Ascending aorta (tissue), 2 donors: ENCODE results near the gene ROCK2. TPM values are rescaled to one million over a fixed set of nuclear protein-coding genes. Genes with fewer than 3 reads are reported as not detected.

ENCODE experiments used
- DNase-seq, 2 donors: peaks; one replicate each; pipeline ENCODE4 v3.0.0-alpha.2; 2019; ENCODE audit warnings: low spot score in 2 of 2
- H3K27ac ChIP-seq, 2 donors: fragments of 200-600 bp; sonication (generic); one replicate each; pipeline ENCODE4 v1.5.1; 2016 to 2017; ENCODE audit warnings: mild to moderate bottlenecking in 1 of 2
- H3K27me3 ChIP-seq: fragments of 200-600 bp; sonication (generic); one replicate; pipeline ENCODE4 v1.5.1; 2017
- H3K36me3 ChIP-seq, 2 donors: fragments of 200-600 bp; sonication (generic); one replicate each; pipeline ENCODE4 v1.5.1; 2016
- H3K4me1 ChIP-seq, 2 donors: fragments of 200-600 bp; sonication (generic); one replicate each; pipeline ENCODE4 v1.5.1; 2016 to 2017; ENCODE audit warnings: mild to moderate bottlenecking in 1 of 2
- H3K4me3 ChIP-seq, 2 donors: fragments of 200-600 bp; sonication (generic); one replicate each; pipeline ENCODE4 v1.5.1; 2016 to 2017; ENCODE audit warnings: mild to moderate bottlenecking in 1 of 2
- H3K9me3 ChIP-seq, 2 donors: fragments of 200-600 bp; sonication (generic); one replicate each; pipeline ENCODE4 v1.5.1; 2016
- CTCF ChIP-seq, 3 experiments: fragments of 200-600 bp in 2 of 3; fragments of 450-650 bp in 1 of 3; sonication (generic) in 2 of 3; IDR thresholded peaks; one replicate each; pipeline ENCODE4 v1.5.1; 2016 to 2019; ENCODE audit warnings: antibody characterized with exemption in 3 of 3, mild to moderate bottlenecking in 1 of 3, moderate library complexity in 1 of 3
- intact Hi-C: fragments of 100-400 bp; cut with DNase I; formaldehyde crosslinking; loops from one replicate; pipeline ENCODE4 v1.15.1; 2023
- total RNA-seq: library from RNA; depleted of rRNA; stranded (reverse); fragments of >200 nt; gene quantifications from one replicate; pipeline ENCODE4 v1.1.0, GENCODE V29; 2016

Gene ROCK2
- total RNA-seq, 1 donor from 2014 or later = 33.0 TPM

- no peaks in the 10 kb centered on the region for H3K9me3 ChIP-seq
- intact Hi-C loops = no loop called here
- no peaks in the 10 kb centered on the region for H3K27me3 ChIP-seq
- H3K4me3 ChIP-seq = no peak overlapping the region
- no peak for TF ChIP-seq CTCF (IDR thresholded peaks at IDR 0.05)
- H3K4me1 ChIP-seq = peaks cover 4 to 8% of the 10 kb centered on the region in 2 donors
- no peaks in the 10 kb centered on the region for H3K36me3 ChIP-seq
- no peak for DNase-seq
- no peak overlapping the region for H3K27ac ChIP-seq
Measured at GRCh38 chr2:11314487-11314886, 29.9 kb downstream of the ROCK2 start.

GRCh38 chr2:11312770-11313471 lies 31.5 kb downstream of the ROCK2 start:
- intact Hi-C loops = no loop called here
- peaks cover 4 to 8% of the 10 kb centered on the region in 2 donors for H3K4me1 ChIP-seq
- DNase-seq = no peak
- H3K9me3 ChIP-seq = no peaks in the 10 kb centered on the region
- no peak overlapping the region for H3K27ac ChIP-seq
- H3K4me3 ChIP-seq = no peak overlapping the region
- H3K27me3 ChIP-seq = no peaks in the 10 kb centered on the region
- TF ChIP-seq CTCF (IDR thresholded peaks at IDR 0.05) = no peak
- no peaks in the 10 kb centered on the region for H3K36me3 ChIP-seq

- no peak overlapping the region for H3K4me3 ChIP-seq
- no peaks in the 10 kb centered on the region for H3K9me3 ChIP-seq
- H3K36me3 ChIP-seq = no peaks in the 10 kb centered on the region
- no peak for DNase-seq
- H3K27ac ChIP-seq = no peak overlapping the region
- H3K27me3 ChIP-seq = no peaks in the 10 kb centered on the region
- no peak for TF ChIP-seq CTCF (IDR thresholded peaks at IDR 0.05)
- H3K4me1 ChIP-seq = peaks cover 5 to 12% of the 10 kb centered on the region in 2 donors
- intact Hi-C loops = no loop called here
Measured at GRCh38 chr2:11311543-11311942, 32.9 kb downstream of the ROCK2 start.

GRCh38 chr2:11310212-11310611 lies 34.2 kb downstream of the ROCK2 start:
- H3K27me3 ChIP-seq = no peaks in the 10 kb centered on the region
- H3K4me1 ChIP-seq = peaks cover 4 to 23% of the 10 kb centered on the region in 2 donors
- H3K27ac ChIP-seq = no peak overlapping the region
- no peak overlapping the region for H3K4me3 ChIP-seq
- intact Hi-C loops = no loop called here
- no peaks in the 10 kb centered on the region for H3K9me3 ChIP-seq
- no peak for DNase-seq
- no peaks in the 10 kb centered on the region for H3K36me3 ChIP-seq
- no peak for TF ChIP-seq CTCF (IDR thresholded peaks at IDR 0.05)

- H3K27ac ChIP-seq = no peak overlapping the region
- no peak overlapping the region for H3K4me3 ChIP-seq
- TF ChIP-seq CTCF (IDR thresholded peaks at IDR 0.05) = no peak
- no peaks in the 10 kb centered on the region for H3K27me3 ChIP-seq
- no peak for DNase-seq
- peaks cover 4 to 26% of the 10 kb centered on the region in 2 donors for H3K4me1 ChIP-seq
- intact Hi-C loops = no loop called here
- no peaks in the 10 kb centered on the region for H3K9me3 ChIP-seq
- H3K36me3 ChIP-seq = no peaks in the 10 kb centered on the region
Measured at GRCh38 chr2:11309706-11310105, 34.7 kb downstream of the ROCK2 start.
